ENCODE measurements around the gene KCTD16. TPM values are rescaled to one million over a fixed set of nuclear protein-coding genes. Genes with fewer than 3 reads are reported as not detected.

KCTD16 gene
- total RNA-seq, 4 donors from 2014 or later, result under 0.01 to 1.7 (median 0.18) TPM

- H3K27ac ChIP-seq, result no peak overlapping the region
- H3K27me3 ChIP-seq, result no peaks in the 10 kb centered on the region
- DNase-seq, result no peak
- no peaks in the 10 kb centered on the region for H3K9me3 ChIP-seq
- H3K4me1 ChIP-seq, result no peaks in the 10 kb centered on the region
- no peaks in the 10 kb centered on the region for H3K36me3 ChIP-seq
- TF ChIP-seq CTCF (IDR thresholded peaks at IDR 0.05) (no peak), POLR2A (IDR thresholded peaks at IDR 0.05) (no peak)
- H3K4me3 ChIP-seq, result no peak overlapping the region
These were observed 36.4 kb upstream of the KCTD16 start for GRCh38 chr5:144134194-144134826.

GRCh38 chr5:144135113-144135762 is 35.4 kb upstream of the KCTD16 start:
- Histone ChIP-seq H3K4me3 (no peak overlapping the region), H3K36me3 (no peaks in the 10 kb centered on the region), H3K27ac (no peak overlapping the region), H3K27me3 (no peaks in the 10 kb centered on the region), H3K9me3 (no peaks in the 10 kb centered on the region), H3K4me1 (no peaks in the 10 kb centered on the region)
- TF ChIP-seq CTCF (IDR thresholded peaks at IDR 0.05) (no peak), POLR2A (IDR thresholded peaks at IDR 0.05) (no peak)
- DNase-seq, result no peak

- Histone ChIP-seq H3K36me3 (no peaks in the 10 kb centered on the region), H3K27ac (no peak overlapping the region), H3K4me3 (no peak overlapping the region), H3K27me3 (no peaks in the 10 kb centered on the region), H3K4me1 (no peaks in the 10 kb centered on the region), H3K9me3 (no peaks in the 10 kb centered on the region)
- no peak for DNase-seq
- no peak for TF ChIP-seq CTCF (IDR thresholded peaks at IDR 0.05)
- no peak for TF ChIP-seq POLR2A (IDR thresholded peaks at IDR 0.05)
These were observed 31.1 kb upstream of the KCTD16 start for GRCh38 chr5:144139586-144139985.

GRCh38 chr5:144141585-144141984 is 29.1 kb upstream of the KCTD16 start:
- H3K36me3 ChIP-seq, result no peaks in the 10 kb centered on the region
- H3K4me3 ChIP-seq, result no peak overlapping the region
- DNase-seq, result no peak
- no peaks in the 10 kb centered on the region for H3K9me3 ChIP-seq
- H3K4me1 ChIP-seq, result no peaks in the 10 kb centered on the region
- H3K27me3 ChIP-seq, result no peaks in the 10 kb centered on the region
- H3K27ac ChIP-seq, result no peak overlapping the region
- TF ChIP-seq CTCF (IDR thresholded peaks at IDR 0.05) (no peak), POLR2A (IDR thresholded peaks at IDR 0.05) (no peak)

- TF ChIP-seq POLR2A (IDR thresholded peaks at IDR 0.05) (no peak), CTCF (IDR thresholded peaks at IDR 0.05) (peak; percentile 8 to 54 (median 48))
- H3K4me3 ChIP-seq, result no peak overlapping the region
- H3K4me1 ChIP-seq, result no peaks in the 10 kb centered on the region
- no peak for DNase-seq
- H3K27ac ChIP-seq, result no peak overlapping the region
- H3K36me3 ChIP-seq, result no peaks in the 10 kb centered on the region
- no peaks in the 10 kb centered on the region for H3K9me3 ChIP-seq
- no peaks in the 10 kb centered on the region for H3K27me3 ChIP-seq
These were observed 28.4 kb upstream of the KCTD16 start for GRCh38 chr5:144142139-144142823.

Measured in Peyer's patch (tissue), 4 donors.